Ishikawa (cell line): ENCODE results near the gene BGLAP.

ENCODE experiments used
- CEBPB ChIP-seq: IDR thresholded peaks from 2 replicates; pipeline ENCODE4 v1.6.1; 2012
- CREB1 ChIP-seq: IDR thresholded peaks from 2 replicates; pipeline ENCODE4 v1.6.1; 2012; ENCODE audit warnings: low read depth
- EGR1 ChIP-seq: IDR thresholded peaks from 2 replicates; pipeline ENCODE4 v1.6.1; 2012
- EP300 ChIP-seq: IDR thresholded peaks from 2 replicates; pipeline ENCODE4 v1.6.1; 2012; ENCODE audit warnings: borderline replicate concordance
- FOXM1 ChIP-seq: IDR thresholded peaks from 2 replicates; pipeline ENCODE4 v1.6.1; 2012; ENCODE audit warnings: low read depth, borderline replicate concordance
- NFIC ChIP-seq: IDR thresholded peaks from 2 replicates; pipeline ENCODE4 v1.6.1; 2012
- RAD21 ChIP-seq: IDR thresholded peaks from 2 replicates; pipeline ENCODE4 v1.6.1; 2012; ENCODE audit warnings: low read depth
- TAF1 ChIP-seq: IDR thresholded peaks from 2 replicates; pipeline ENCODE4 v1.6.1; 2012; ENCODE audit warnings: low read depth, mild to moderate bottlenecking
- TCF12 ChIP-seq: IDR thresholded peaks from 2 replicates; pipeline ENCODE4 v1.6.1; 2012; ENCODE audit warnings: low read depth
- TEAD4 ChIP-seq: IDR thresholded peaks from 2 replicates; pipeline ENCODE4 v1.6.1; 2012
- YY1 ChIP-seq: IDR thresholded peaks from 2 replicates; pipeline ENCODE4 v1.6.1; 2012; ENCODE audit warnings: low read depth
- ZBTB7A ChIP-seq: IDR thresholded peaks from 2 replicates; pipeline ENCODE4 v1.6.1; 2012; ENCODE audit warnings: low read depth
- TF ChIP-seq, protein P1 (sequence below): IDR thresholded peaks from 2 replicates; pipeline ENCODE4 v1.6.1; 2012
- TF ChIP-seq, protein P2 (sequence below): IDR thresholded peaks from 2 replicates; pipeline ENCODE4 v1.6.1; 2012; ENCODE audit warnings: low read depth, mild to moderate bottlenecking
- TF ChIP-seq, protein P3 (sequence below): IDR thresholded peaks from 2 replicates; pipeline ENCODE4 v1.6.1; 2012

Gene BGLAP

DNA sequence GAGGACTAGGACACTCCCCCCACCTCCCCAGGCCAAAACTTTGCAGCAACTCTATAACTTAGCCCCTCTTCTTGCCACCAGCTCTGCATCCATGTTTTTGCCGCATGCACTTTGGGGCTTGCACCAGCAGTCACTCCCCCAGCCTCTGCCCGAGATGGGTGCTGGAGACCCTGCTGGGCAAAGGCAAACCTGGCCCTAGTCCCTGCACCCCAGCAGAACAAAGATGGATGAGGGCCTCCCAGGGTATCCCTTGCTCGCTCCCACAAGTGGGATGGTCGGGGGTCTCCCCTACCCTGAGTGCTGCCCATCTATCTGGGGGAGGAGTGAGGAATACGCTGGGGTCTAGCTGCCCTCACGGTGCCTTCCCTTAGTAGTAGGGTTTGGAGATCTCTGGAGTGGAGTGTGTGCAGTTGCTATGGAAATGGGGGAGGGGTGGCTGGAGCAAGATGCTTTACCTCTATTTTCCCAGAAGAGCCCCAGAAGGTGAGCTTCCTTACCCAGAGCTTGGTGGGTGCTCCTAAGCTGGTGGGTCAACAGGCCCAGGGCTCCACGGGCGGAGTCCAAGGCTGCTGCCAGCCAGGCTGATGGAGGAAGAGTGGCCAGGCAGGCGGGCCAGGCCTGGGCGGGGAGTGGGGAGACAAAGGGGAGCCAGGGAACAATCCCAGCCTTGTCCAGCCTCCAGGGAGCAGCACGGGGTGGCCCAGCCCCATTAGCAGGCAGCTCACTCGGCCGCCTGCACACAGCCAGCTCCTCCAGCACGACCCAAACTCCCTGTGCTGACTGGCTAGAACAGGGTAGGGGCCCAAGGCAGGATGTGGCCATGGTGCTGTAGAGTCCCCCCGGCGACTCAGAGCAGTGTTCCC, 5.7 kb downstream of the BGLAP start, which contains the start of gene PAQR6:
PAQR6 (minus strand) TSS at position 597 of the 863 bp plus-strand sequence. CDS start 1,325 bp downstream, outside the sequence.
- TF ChIP-seq, protein P1, sequence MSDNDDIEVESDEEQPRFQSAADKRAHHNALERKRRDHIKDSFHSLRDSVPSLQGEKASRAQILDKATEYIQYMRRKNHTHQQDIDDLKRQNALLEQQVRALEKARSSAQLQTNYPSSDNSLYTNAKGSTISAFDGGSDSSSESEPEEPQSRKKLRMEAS: no peak
- TF ChIP-seq TAF1 (no peak), ZBTB7A (no peak), CREB1 (no peak), EP300 (no peak), RAD21 (no peak), TEAD4 (no peak), TCF12 (no peak)
- TF ChIP-seq, protein P2, sequence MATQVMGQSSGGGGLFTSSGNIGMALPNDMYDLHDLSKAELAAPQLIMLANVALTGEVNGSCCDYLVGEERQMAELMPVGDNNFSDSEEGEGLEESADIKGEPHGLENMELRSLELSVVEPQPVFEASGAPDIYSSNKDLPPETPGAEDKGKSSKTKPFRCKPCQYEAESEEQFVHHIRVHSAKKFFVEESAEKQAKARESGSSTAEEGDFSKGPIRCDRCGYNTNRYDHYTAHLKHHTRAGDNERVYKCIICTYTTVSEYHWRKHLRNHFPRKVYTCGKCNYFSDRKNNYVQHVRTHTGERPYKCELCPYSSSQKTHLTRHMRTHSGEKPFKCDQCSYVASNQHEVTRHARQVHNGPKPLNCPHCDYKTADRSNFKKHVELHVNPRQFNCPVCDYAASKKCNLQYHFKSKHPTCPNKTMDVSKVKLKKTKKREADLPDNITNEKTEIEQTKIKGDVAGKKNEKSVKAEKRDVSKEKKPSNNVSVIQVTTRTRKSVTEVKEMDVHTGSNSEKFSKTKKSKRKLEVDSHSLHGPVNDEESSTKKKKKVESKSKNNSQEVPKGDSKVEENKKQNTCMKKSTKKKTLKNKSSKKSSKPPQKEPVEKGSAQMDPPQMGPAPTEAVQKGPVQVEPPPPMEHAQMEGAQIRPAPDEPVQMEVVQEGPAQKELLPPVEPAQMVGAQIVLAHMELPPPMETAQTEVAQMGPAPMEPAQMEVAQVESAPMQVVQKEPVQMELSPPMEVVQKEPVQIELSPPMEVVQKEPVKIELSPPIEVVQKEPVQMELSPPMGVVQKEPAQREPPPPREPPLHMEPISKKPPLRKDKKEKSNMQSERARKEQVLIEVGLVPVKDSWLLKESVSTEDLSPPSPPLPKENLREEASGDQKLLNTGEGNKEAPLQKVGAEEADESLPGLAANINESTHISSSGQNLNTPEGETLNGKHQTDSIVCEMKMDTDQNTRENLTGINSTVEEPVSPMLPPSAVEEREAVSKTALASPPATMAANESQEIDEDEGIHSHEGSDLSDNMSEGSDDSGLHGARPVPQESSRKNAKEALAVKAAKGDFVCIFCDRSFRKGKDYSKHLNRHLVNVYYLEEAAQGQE: no peak
- TF ChIP-seq, protein P3, sequence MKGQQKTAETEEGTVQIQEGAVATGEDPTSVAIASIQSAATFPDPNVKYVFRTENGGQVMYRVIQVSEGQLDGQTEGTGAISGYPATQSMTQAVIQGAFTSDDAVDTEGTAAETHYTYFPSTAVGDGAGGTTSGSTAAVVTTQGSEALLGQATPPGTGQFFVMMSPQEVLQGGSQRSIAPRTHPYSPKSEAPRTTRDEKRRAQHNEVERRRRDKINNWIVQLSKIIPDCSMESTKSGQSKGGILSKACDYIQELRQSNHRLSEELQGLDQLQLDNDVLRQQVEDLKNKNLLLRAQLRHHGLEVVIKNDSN: no peak

DNA sequence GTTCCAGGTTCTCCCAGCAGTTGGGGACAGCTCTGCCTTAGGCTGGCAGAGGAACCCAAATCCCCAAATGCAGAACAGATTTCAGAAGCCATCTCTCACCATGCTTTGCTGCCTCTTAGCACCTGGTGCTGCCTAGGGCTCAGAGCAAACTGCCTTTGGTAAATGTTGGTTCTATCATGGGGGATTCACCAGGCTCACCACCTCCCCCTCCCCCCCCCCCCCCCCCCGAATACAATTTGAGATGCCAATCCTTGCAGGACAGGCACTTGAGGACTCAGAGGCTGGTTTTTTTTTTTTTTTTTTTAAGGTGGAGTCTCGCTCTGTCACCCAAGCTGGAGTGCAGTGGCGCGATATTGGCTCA, 6.3 kb downstream of the BGLAP start:
- TF ChIP-seq YY1: no peak
- no peak for TF ChIP-seq RAD21
- TF ChIP-seq CREB1: no peak
- no peak for TF ChIP-seq TAF1
- TF ChIP-seq, protein P3: no peak
- no peak for TF ChIP-seq ZBTB7A
- no peak for TF ChIP-seq FOXM1
- no peak for TF ChIP-seq TCF12

DNA sequence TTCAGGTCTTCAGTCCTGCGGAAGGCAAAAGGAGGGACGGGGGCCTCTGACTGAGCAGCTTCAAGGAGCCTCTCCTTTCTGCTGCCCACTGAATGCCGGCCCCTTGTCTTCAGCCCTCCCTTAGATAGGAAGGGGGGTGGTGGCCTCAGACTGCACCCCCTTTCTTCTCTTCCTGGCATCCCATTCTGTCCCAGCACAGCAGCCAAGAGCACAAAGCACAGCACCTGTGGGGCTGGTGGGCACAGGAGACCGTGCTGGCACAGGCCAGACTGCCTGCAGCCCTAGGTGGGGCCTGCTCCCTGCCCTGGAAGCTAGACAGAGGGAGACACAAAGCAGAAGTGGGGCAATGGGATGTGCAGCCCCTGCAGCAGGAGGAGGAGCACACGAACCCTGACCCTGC, 7.6 kb downstream of the BGLAP start:
- TF ChIP-seq EGR1 (no peak), TEAD4 (no peak), CEBPB (no peak), ZBTB7A (no peak), FOXM1 (no peak), TAF1 (no peak), NFIC (no peak), TCF12 (no peak), CREB1 (no peak), YY1 (no peak), EP300 (no peak), RAD21 (no peak)
- TF ChIP-seq, protein P3: no peak
- TF ChIP-seq, protein P2: no peak
- TF ChIP-seq, protein P1: no peak

DNA sequence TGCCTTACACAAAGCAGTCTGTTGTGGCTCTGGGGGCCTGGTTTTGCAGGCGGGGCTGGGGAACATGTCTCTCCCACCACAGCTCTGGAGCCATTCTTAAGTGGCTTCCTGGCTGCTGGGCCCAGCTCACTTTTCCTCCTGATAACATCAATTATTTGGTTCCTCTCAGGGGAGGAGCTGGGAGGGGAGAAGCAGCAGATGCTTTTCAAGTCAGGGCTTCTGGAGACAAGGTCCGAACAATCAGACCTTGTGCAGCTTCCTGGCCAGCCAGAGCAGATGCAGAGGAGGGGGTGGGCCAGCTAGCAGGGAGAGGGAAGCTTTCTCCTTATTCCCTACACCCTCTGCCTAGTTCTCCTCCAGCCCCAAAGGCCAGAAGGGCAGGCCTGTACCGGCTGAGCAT, 9.5 kb downstream of the BGLAP start:
- TF ChIP-seq YY1 (no peak), NFIC (no peak), ZBTB7A (no peak), FOXM1 (no peak), CREB1 (no peak)
- TF ChIP-seq, protein P3: no peak

DNA sequence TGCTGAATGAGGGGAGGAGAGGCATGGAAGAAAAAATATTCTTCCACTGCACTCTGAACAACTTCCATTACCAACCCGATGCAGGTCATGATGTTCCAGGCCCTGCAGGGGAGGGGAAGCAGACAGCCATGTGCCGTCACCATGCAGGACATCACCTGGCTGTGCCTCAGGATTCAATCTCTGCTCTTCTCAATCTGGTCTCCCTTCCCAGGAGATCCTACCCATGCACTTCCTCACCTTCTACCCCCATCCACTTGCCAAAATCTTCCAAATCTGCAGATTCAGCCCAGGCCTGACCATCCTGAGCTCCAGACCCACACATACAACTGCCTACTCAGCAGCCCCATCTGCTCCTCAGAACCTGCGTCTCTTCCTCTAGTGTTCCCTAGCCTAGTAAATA, 11.7 kb downstream of the BGLAP start:
- TF ChIP-seq NFIC: no peak
- no peak for TF ChIP-seq CREB1
- TF ChIP-seq, protein P2: no peak
- no peak for TF ChIP-seq YY1
- TF ChIP-seq FOXM1: no peak
- no peak for TF ChIP-seq TCF12
- TF ChIP-seq EP300: no peak
- TF ChIP-seq EGR1: no peak
- TF ChIP-seq TAF1: no peak
- TF ChIP-seq TEAD4: no peak
- no peak for TF ChIP-seq RAD21
- TF ChIP-seq, protein P1: no peak
- no peak for TF ChIP-seq CEBPB
- TF ChIP-seq ZBTB7A: no peak
- TF ChIP-seq, protein P3: no peak
